Fibroblast of the aortic adventitia (primary cell): Measurements from ENCODE around the gene COL4A1. TPM values are rescaled to one million over a fixed set of nuclear protein-coding genes. Genes with fewer than 3 reads are reported as not detected.

Source experiments
- DNase-seq: peaks from one replicate; pipeline ENCODE4 v3.0.0-alpha.2; 2010; ENCODE audit warnings: low read depth
- H3K4me3 ChIP-seq: 2 replicates; pipeline ENCODE4 v1.5.1; 2011; ENCODE audit warnings: low read depth, mild to moderate bottlenecking, control low read depth, low read length, moderate library complexity
- CTCF ChIP-seq: IDR thresholded peaks from 2 replicates; pipeline ENCODE4 v1.5.1; 2011; ENCODE audit warnings: mild to moderate bottlenecking, low read length, control low read depth, inconsistent platforms; ENCODE audit not compliant: insufficient read depth
- total RNA-seq: library from RNA; depleted of rRNA; stranded (reverse); fragments of >200 nt; gene quantifications from 2 replicates; pipeline ENCODE4 v1.2.3, GENCODE V29; 2012; ENCODE audit warnings: low replicate concordance

Gene COL4A1
- total RNA-seq, 1 donor, result 43.7 TPM

- no peak for TF ChIP-seq CTCF
- H3K4me3 ChIP-seq, result no peak overlapping the region
- no peak for DNase-seq
Measured at GRCh38 chr13:110351636-110352420, 44.9 kb upstream of the COL4A1 start.

GRCh38 chr13:110350509-110350908 is 43.6 kb upstream of the COL4A1 start:
- no peak overlapping the region for H3K4me3 ChIP-seq
- DNase-seq, result no peak
- TF ChIP-seq CTCF, result no peak

- H3K4me3 ChIP-seq, result no peak overlapping the region
- no peak for TF ChIP-seq CTCF
- DNase-seq, result no peak
Measured at GRCh38 chr13:110350049-110350448, 43.1 kb upstream of the COL4A1 start.

GRCh38 chr13:110349239-110349638 is 42.3 kb upstream of the COL4A1 start:
- no peak for DNase-seq
- H3K4me3 ChIP-seq, result no peak overlapping the region
- no peak for TF ChIP-seq CTCF

- no peak overlapping the region for H3K4me3 ChIP-seq
- no peak for TF ChIP-seq CTCF
- no peak for DNase-seq
Measured at GRCh38 chr13:110348309-110349105, 41.5 kb upstream of the COL4A1 start.

- no peak overlapping the region for H3K4me3 ChIP-seq
- DNase-seq, result peak; percentile 83
Measured at GRCh38 chr13:110347535-110348308, 40.8 kb upstream of the COL4A1 start.

More at GRCh38 chr13:110347535-110348308, 40.8 kb upstream of the COL4A1 start:
- no peak for TF ChIP-seq CTCF
